Smooth muscle cell (in vitro differentiated cells): ENCODE data around the gene INO80. TPM values are rescaled to one million over a fixed set of nuclear protein-coding genes. Genes with fewer than 3 reads are reported as not detected.

Source experiments
- DNase-seq: peaks from one replicate; lab custom pipeline; 2025; ENCODE audit not compliant: unreplicated experiment; lab: John Stamatoyannopoulos, UW
- H2AFZ ChIP-seq: fragments of 200-600 bp; sonication (generic); 2 replicates; pipeline ENCODE4 v1.6.0; 2016; ENCODE audit warnings: antibody characterized with exemption, low read depth, mild to moderate bottlenecking
- H3F3A ChIP-seq: fragments of 200-600 bp; sonication (generic); 2 replicates; pipeline ENCODE4 v1.6.0; 2017; ENCODE audit warnings: antibody characterized with exemption, low read depth
- H3K27ac ChIP-seq: fragments of 200-600 bp; sonication (generic); 2 replicates; pipeline ENCODE4 v1.5.1; 2016; ENCODE audit warnings: low read depth, mild to moderate bottlenecking
- H3K27me3 ChIP-seq: fragments of 200-600 bp; sonication (generic); 2 replicates; pipeline ENCODE4 v1.6.1; 2016; ENCODE audit warnings: low read depth, mild to moderate bottlenecking
- H3K36me3 ChIP-seq: fragments of 200-600 bp; sonication (generic); 2 replicates; pipeline ENCODE4 v1.5.1; 2016; ENCODE audit warnings: low read depth
- H3K4me1 ChIP-seq: fragments of 200-600 bp; sonication (generic); 2 replicates; pipeline ENCODE4 v1.5.1; 2016; ENCODE audit warnings: low read depth
- H3K4me2 ChIP-seq: fragments of 200-600 bp; sonication (generic); 2 replicates; pipeline ENCODE4 v1.6.0; 2016; ENCODE audit warnings: mild to moderate bottlenecking
- H3K4me3 ChIP-seq: fragments of 200-600 bp; sonication (generic); 2 replicates; pipeline ENCODE4 v1.5.1; 2016; ENCODE audit warnings: mild to moderate bottlenecking
- H3K79me2 ChIP-seq: fragments of 200-600 bp; sonication (generic); 2 replicates; pipeline ENCODE4 v1.6.0; 2016; ENCODE audit warnings: low read depth, mild to moderate bottlenecking
- H3K9ac ChIP-seq: fragments of 200-600 bp; sonication (generic); 2 replicates; pipeline ENCODE4 v1.6.0; 2016; ENCODE audit warnings: low read depth
- H3K9me3 ChIP-seq: fragments of 200-600 bp; sonication (generic); replicated peaks from 2 replicates; pipeline ENCODE4 v1.5.1; 2016; ENCODE audit warnings: low read depth
- H4K20me1 ChIP-seq: fragments of 200-600 bp; sonication (generic); 2 replicates; pipeline ENCODE4 v1.6.0; 2016; ENCODE audit warnings: low read depth
- CTCF ChIP-seq: fragments of 200-600 bp; sonication (generic); IDR thresholded peaks from 2 replicates; pipeline ENCODE4 v1.5.1; 2017; ENCODE audit warnings: borderline replicate concordance, mild to moderate bottlenecking, antibody characterized with exemption; ENCODE audit not compliant: insufficient read depth, poor library complexity, severe bottlenecking
- WGBS: methylation state at CpG from one replicate; pipeline ENCODE4 v1.1.7; 2016; ENCODE audit warnings: low lambda C conversion rate; 5-methylcytosine and 5-hydroxymethylcytosine counted together
- polyA plus RNA-seq: library from polyadenylated mRNA; unstranded; fragments of >200 nt; fragmentation: Nextera tagmentation; extraction: Ambion mirVana; gene quantifications from 2 replicates; pipeline ENCODE4 v1.2.1, GENCODE V29; 2016
- small RNA-seq: library from RNA; depleted of rRNA; stranded (forward); fragments of <200 nt; gene quantifications from one replicate; pipeline ENCODE3, GENCODE V24; 2014
- total RNA-seq: library from RNA; depleted of rRNA; stranded (reverse); fragments of >200 nt; gene quantifications from 2 replicates; pipeline ENCODE4 v1.2.3, GENCODE V29; 2014

The INO80 gene
- total and polyA plus RNA-seq, 2 experiments from 2014 or later = 4.4 to 8.3 TPM

- peak overlapping the region; percentile 52 for H3K4me3 ChIP-seq
- no peaks in the 10 kb centered on the region for H3K36me3 ChIP-seq
- no peaks in the 10 kb centered on the region for H3F3A ChIP-seq
- peak overlapping the region; percentile 7 for H2AFZ ChIP-seq
- no peaks in the 10 kb centered on the region for H3K79me2 ChIP-seq
- H3K4me2 ChIP-seq = peak overlapping the region; percentile 90
- H3K27ac ChIP-seq = no peak overlapping the region
- 2% methylated on average over 46 of the region's 56 CpGs for WGBS
- H3K4me1 ChIP-seq = peaks cover 50% of the 10 kb centered on the region
- TF ChIP-seq CTCF = no peak
- H4K20me1 ChIP-seq = peaks cover 8% of the 10 kb centered on the region
- no peak overlapping the region for H3K9ac ChIP-seq
- H3K27me3 ChIP-seq = peaks cover 95% of the 10 kb centered on the region
- H3K9me3 ChIP-seq = no peaks in the 10 kb centered on the region
- peak; percentile 27 for DNase-seq
These were observed 186.2 kb downstream of the INO80 start for GRCh38 chr15:40929660-40930429.

Small RNAs within 50 kb of the gene (small RNA-seq; reads per million reads assigned to genes)
- not detected for gene ISCA1P4

Other genes with a start within 250 kb of the INO80 start
- 2.9 and 3.3 TPM in 2 replicates for gene RHOV, start 242.0 kb downstream of the INO80 start, total RNA-seq
- 3.0 and 10.3 TPM in 2 replicates for gene RHOV, start 242.0 kb downstream of the INO80 start, polyA plus RNA-seq
- gene VPS18, start 221.8 kb downstream of the INO80 start, total RNA-seq = 14.2 and 15.4 TPM in 2 replicates
- 17.2 and 24.4 TPM in 2 replicates for gene VPS18, start 221.8 kb downstream of the INO80 start, polyA plus RNA-seq
- gene DLL4, start 186.9 kb downstream of the INO80 start, total RNA-seq = 0.04 TPM in 1 of 2 replicates, not detected in the other
- gene DLL4, start 186.9 kb downstream of the INO80 start, polyA plus RNA-seq = 0.37 TPM in 1 of 2 replicates, not detected in the other
- gene CHAC1, start 162.8 kb downstream of the INO80 start, total RNA-seq = 25.2 and 29.6 TPM in 2 replicates
- gene CHAC1, start 162.8 kb downstream of the INO80 start, polyA plus RNA-seq = 31.5 and 33.6 TPM in 2 replicates
- gene EXD1, start 114.5 kb upstream of the INO80 start, total RNA-seq = 0.04 TPM in 1 of 2 replicates, not detected in the other
- 0.22 TPM in 1 of 2 replicates, not detected in the other for gene EXD1, start 114.5 kb upstream of the INO80 start, polyA plus RNA-seq
- 89.5 and 142 TPM in 2 replicates for gene CHP1, start 115.0 kb upstream of the INO80 start, total RNA-seq
- 22.1 and 28.0 TPM in 2 replicates for gene CHP1, start 115.0 kb upstream of the INO80 start, polyA plus RNA-seq
- 4.2 and 4.9 TPM in 2 replicates for gene OIP5, start 216.3 kb upstream of the INO80 start, total RNA-seq
- 4.3 and 5.6 TPM in 2 replicates for gene OIP5, start 216.3 kb upstream of the INO80 start, polyA plus RNA-seq
- 20.7 and 39.1 TPM in 2 replicates for gene NUSAP1, start 216.6 kb upstream of the INO80 start, total RNA-seq
- 19.2 and 26.6 TPM in 2 replicates for gene NUSAP1, start 216.6 kb upstream of the INO80 start, polyA plus RNA-seq